ENCODE data around the gene NEK3. TPM values are rescaled to one million over a fixed set of nuclear protein-coding genes. Genes with fewer than 3 reads are reported as not detected.

The NEK3 gene
- total RNA-seq, 1 experiment from 2014 or later: 33.1 TPM

- H3K4me1 ChIP-seq (ENCODE audit: low read length): peaks cover 15% of the 10 kb centered on the region
- peaks cover 11% of the 10 kb centered on the region; the same call in 1 of the 2 replicates for H3K79me2 ChIP-seq (ENCODE audit: low read length)
- no peak overlapping the region for H3K4me2 ChIP-seq (ENCODE audit: low read depth, low read length, poor library complexity, severe bottlenecking)
- DNase-seq: no peak
- no peaks in the 10 kb centered on the region for H3K9me3 ChIP-seq (ENCODE audit: low read length)
- H3K27ac ChIP-seq (ENCODE audit: low read length): no peak overlapping the region
- H3K4me3 ChIP-seq (ENCODE audit: low read length): no peak overlapping the region
- H3K9ac ChIP-seq (ENCODE audit: low read length): no peak overlapping the region
- no peak overlapping the region for H2AFZ ChIP-seq (ENCODE audit: low read length)
- no peaks in the 10 kb centered on the region for H3K9me2 ChIP-seq (replicated peaks; ENCODE audit: insufficient read depth, low read length)
- H3K36me3 ChIP-seq (ENCODE audit: insufficient read depth, low read length): no peaks in the 10 kb centered on the region
- no peaks in the 10 kb centered on the region for H4K20me1 ChIP-seq (ENCODE audit: insufficient read depth, low read depth, low read length)
- no peaks in the 10 kb centered on the region for H3K27me3 ChIP-seq (ENCODE audit: low read length)
These were observed 3.1 kb upstream of the NEK3 start for GRCh38 chr13:52162279-52163101.

- no peak overlapping the region for H3K9ac ChIP-seq (ENCODE audit: low read length)
- no peak overlapping the region for H2AFZ ChIP-seq (ENCODE audit: low read length)
- no peaks in the 10 kb centered on the region for H4K20me1 ChIP-seq (ENCODE audit: insufficient read depth, low read depth, low read length)
- no peak for DNase-seq
- H3K79me2 ChIP-seq (ENCODE audit: low read length): peaks cover 16% of the 10 kb centered on the region; the same call in 1 of the 2 replicates
- H3K4me3 ChIP-seq (ENCODE audit: low read length): no peak overlapping the region
- no peak overlapping the region for H3K4me2 ChIP-seq (ENCODE audit: low read depth, low read length, poor library complexity, severe bottlenecking)
- no peak overlapping the region for H3K27ac ChIP-seq (ENCODE audit: low read length)
- no peaks in the 10 kb centered on the region for H3K36me3 ChIP-seq (ENCODE audit: insufficient read depth, low read length)
- H3K4me1 ChIP-seq (ENCODE audit: low read length): peaks cover 20% of the 10 kb centered on the region
- no peaks in the 10 kb centered on the region for H3K9me2 ChIP-seq (replicated peaks; ENCODE audit: insufficient read depth, low read length)
- no peaks in the 10 kb centered on the region for H3K9me3 ChIP-seq (ENCODE audit: low read length)
- H3K27me3 ChIP-seq (ENCODE audit: low read length): no peaks in the 10 kb centered on the region
These were observed 1.8 kb upstream of the NEK3 start for GRCh38 chr13:52161181-52161646.

- Histone ChIP-seq H3K4me3 (ENCODE audit: low read length) (no peak overlapping the region), H3K36me3 (ENCODE audit: insufficient read depth, low read length) (no peaks in the 10 kb centered on the region), H3K4me2 (ENCODE audit: low read depth, low read length, poor library complexity, severe bottlenecking) (no peak overlapping the region), H3K79me2 (ENCODE audit: low read length) (peaks cover 16% of the 10 kb centered on the region; the same call in 1 of the 2 replicates), H3K9ac (ENCODE audit: low read length) (no peak overlapping the region), H3K27me3 (ENCODE audit: low read length) (no peaks in the 10 kb centered on the region), H3K4me1 (ENCODE audit: low read length) (peaks cover 20% of the 10 kb centered on the region), H2AFZ (ENCODE audit: low read length) (no peak overlapping the region), H3K27ac (ENCODE audit: low read length) (no peak overlapping the region), H3K9me2 (replicated peaks; ENCODE audit: insufficient read depth, low read length) (no peaks in the 10 kb centered on the region), H4K20me1 (ENCODE audit: insufficient read depth, low read depth, low read length) (no peaks in the 10 kb centered on the region), H3K9me3 (ENCODE audit: low read length) (no peaks in the 10 kb centered on the region)
- DNase-seq: no peak
These were observed 1.1 kb upstream of the NEK3 start for GRCh38 chr13:52160506-52160905.

GRCh38 chr13:52160053-52160452 is 656 bp upstream of the NEK3 start:
- Histone ChIP-seq H3K36me3 (ENCODE audit: insufficient read depth, low read length) (no peaks in the 10 kb centered on the region), H3K9ac (ENCODE audit: low read length) (peak overlapping the region; percentile 80; the same call in 1 of the 2 replicates), H3K9me2 (replicated peaks; ENCODE audit: insufficient read depth, low read length) (no peaks in the 10 kb centered on the region), H3K4me1 (ENCODE audit: low read length) (peaks cover 20% of the 10 kb centered on the region), H3K4me2 (ENCODE audit: low read depth, low read length, poor library complexity, severe bottlenecking) (peak overlapping the region; percentile 66), H2AFZ (ENCODE audit: low read length) (peak overlapping the region; percentile 87), H3K9me3 (ENCODE audit: low read length) (no peaks in the 10 kb centered on the region), H3K4me3 (ENCODE audit: low read length) (peak overlapping the region; percentile 78), H3K79me2 (ENCODE audit: low read length) (peaks cover 16% of the 10 kb centered on the region; the same call in 1 of the 2 replicates), H4K20me1 (ENCODE audit: insufficient read depth, low read depth, low read length) (no peaks in the 10 kb centered on the region), H3K27ac (ENCODE audit: low read length) (no peak overlapping the region), H3K27me3 (ENCODE audit: low read length) (no peaks in the 10 kb centered on the region)
- no peak for DNase-seq

- peak overlapping the region; percentile 78 for H3K4me3 ChIP-seq (ENCODE audit: low read length)
- H3K4me1 ChIP-seq (ENCODE audit: low read length): peaks cover 20% of the 10 kb centered on the region
- DNase-seq: no peak
- peak overlapping the region; percentile 66 for H3K4me2 ChIP-seq (ENCODE audit: low read depth, low read length, poor library complexity, severe bottlenecking)
- no peaks in the 10 kb centered on the region for H3K9me3 ChIP-seq (ENCODE audit: low read length)
- peak overlapping the region; percentile 80 for H3K9ac ChIP-seq (ENCODE audit: low read length)
- peak overlapping the region; percentile 26; the same call in 1 of the 2 replicates for H3K27ac ChIP-seq (ENCODE audit: low read length)
- H3K9me2 ChIP-seq (replicated peaks; ENCODE audit: insufficient read depth, low read length): no peaks in the 10 kb centered on the region
- no peaks in the 10 kb centered on the region for H4K20me1 ChIP-seq (ENCODE audit: insufficient read depth, low read depth, low read length)
- H3K36me3 ChIP-seq (ENCODE audit: insufficient read depth, low read length): no peaks in the 10 kb centered on the region
- no peaks in the 10 kb centered on the region for H3K27me3 ChIP-seq (ENCODE audit: low read length)
- H2AFZ ChIP-seq (ENCODE audit: low read length): peak overlapping the region; percentile 87
- H3K79me2 ChIP-seq (ENCODE audit: low read length): peaks cover 16% of the 10 kb centered on the region; the same call in 1 of the 2 replicates
These were observed 703 bp downstream of the NEK3 start for GRCh38 chr13:52158629-52159158.

- Histone ChIP-seq H3K27me3 (ENCODE audit: low read length) (no peaks in the 10 kb centered on the region), H3K36me3 (ENCODE audit: insufficient read depth, low read length) (no peaks in the 10 kb centered on the region; the same call in 1 of the 2 replicates), H2AFZ (ENCODE audit: low read length) (no peak overlapping the region), H3K4me3 (ENCODE audit: low read length) (no peak overlapping the region), H4K20me1 (ENCODE audit: insufficient read depth, low read depth, low read length) (no peaks in the 10 kb centered on the region), H3K9me2 (replicated peaks; ENCODE audit: insufficient read depth, low read length) (no peaks in the 10 kb centered on the region), H3K27ac (ENCODE audit: low read length) (no peak overlapping the region), H3K4me1 (ENCODE audit: low read length) (peaks cover 20% of the 10 kb centered on the region), H3K9ac (ENCODE audit: low read length) (no peak overlapping the region), H3K4me2 (ENCODE audit: low read depth, low read length, poor library complexity, severe bottlenecking) (no peak overlapping the region), H3K9me3 (ENCODE audit: low read length) (no peaks in the 10 kb centered on the region), H3K79me2 (ENCODE audit: low read length) (peaks cover 16% of the 10 kb centered on the region; the same call in 1 of the 2 replicates)
- DNase-seq: no peak
These were observed 2.6 kb downstream of the NEK3 start for GRCh38 chr13:52156724-52157261.

- Histone ChIP-seq H2AFZ (ENCODE audit: low read length) (no peak overlapping the region), H3K4me2 (ENCODE audit: low read depth, low read length, poor library complexity, severe bottlenecking) (no peak overlapping the region), H3K9me3 (ENCODE audit: low read length) (no peaks in the 10 kb centered on the region), H4K20me1 (ENCODE audit: insufficient read depth, low read depth, low read length) (no peaks in the 10 kb centered on the region), H3K9me2 (replicated peaks; ENCODE audit: insufficient read depth, low read length) (no peaks in the 10 kb centered on the region), H3K79me2 (ENCODE audit: low read length) (peaks cover 16% of the 10 kb centered on the region; the same call in 1 of the 2 replicates), H3K27me3 (ENCODE audit: low read length) (no peaks in the 10 kb centered on the region), H3K4me3 (ENCODE audit: low read length) (no peak overlapping the region), H3K36me3 (ENCODE audit: insufficient read depth, low read length) (peaks cover 5% of the 10 kb centered on the region; the same call in 1 of the 2 replicates), H3K4me1 (ENCODE audit: low read length) (peaks cover 20% of the 10 kb centered on the region), H3K9ac (ENCODE audit: low read length) (no peak overlapping the region), H3K27ac (ENCODE audit: low read length) (no peak overlapping the region)
- DNase-seq: no peak
These were observed 4.2 kb downstream of the NEK3 start for GRCh38 chr13:52155177-52155576.

GRCh38 chr13:52147225-52147624 is 12.2 kb downstream of the NEK3 start:
- Histone ChIP-seq H3K27ac (ENCODE audit: low read length) (no peak overlapping the region), H3K4me3 (ENCODE audit: low read length) (no peak overlapping the region), H3K9me2 (replicated peaks; ENCODE audit: insufficient read depth, low read length) (no peaks in the 10 kb centered on the region), H3K9me3 (ENCODE audit: low read length) (0 out of 2 replicates have a peak, but pooled peaks cover 4% of the 10 kb centered on the region), H2AFZ (ENCODE audit: low read length) (no peak overlapping the region), H3K36me3 (ENCODE audit: insufficient read depth, low read length) (peaks cover 21% of the 10 kb centered on the region), H3K9ac (ENCODE audit: low read length) (no peak overlapping the region), H4K20me1 (ENCODE audit: insufficient read depth, low read depth, low read length) (no peaks in the 10 kb centered on the region), H3K79me2 (ENCODE audit: low read length) (no peaks in the 10 kb centered on the region), H3K27me3 (ENCODE audit: low read length) (no peaks in the 10 kb centered on the region), H3K4me2 (ENCODE audit: low read depth, low read length, poor library complexity, severe bottlenecking) (no peak overlapping the region), H3K4me1 (ENCODE audit: low read length) (no peaks in the 10 kb centered on the region)
- no peak for DNase-seq

Data from Karpas-422 (cell line).